GM04504 (cell line): ENCODE measurements around the gene POLR3B.
A peak's percentile ranks its signal among the peaks of the same experiment; 100 is the strongest.
"Not testable (repeated sequence)": the region's sequence is repeated elsewhere in the genome, so short reads cannot be mapped to it uniquely, and the experiment has no call there.

Experiments used
- DNase-seq: peaks from one replicate; pipeline ENCODE4 v3.0.0-alpha.2; 2012; ENCODE audit warnings: low read depth

POLR3B gene

GRCh38 chr12:106357549-106358395 is at the start of gene POLR3B:
Gene POLR3B (plus strand): TSS chr12:106357748. CDS start chr12:106357880, 132 bp downstream.
- peak; percentile 92 for DNase-seq

GRCh38 chr12:106308121-106308520 is 49.4 kb upstream of the POLR3B start:
- no peak for DNase-seq

- DNase-seq, result no peak
These were observed 48.9 kb upstream of the POLR3B start for GRCh38 chr12:106308611-106309010.

GRCh38 chr12:106309671-106310505 is 47.7 kb upstream of the POLR3B start:
- no peak for DNase-seq

- no peak for DNase-seq
These were observed 46.9 kb upstream of the POLR3B start for GRCh38 chr12:106310687-106311086.

GRCh38 chr12:106311139-106311538 is 46.4 kb upstream of the POLR3B start:
- no peak for DNase-seq

GRCh38 chr12:106313413-106313812 is 44.1 kb upstream of the POLR3B start:
- not testable (repeated sequence) for DNase-seq

GRCh38 chr12:106315523-106315922 is 42.0 kb upstream of the POLR3B start:
- DNase-seq, result no peak

GRCh38 chr12:106317406-106318082 is 40.0 kb upstream of the POLR3B start:
- no peak for DNase-seq

GRCh38 chr12:106321139-106321850 is 36.3 kb upstream of the POLR3B start:
- DNase-seq, result no peak

- no peak for DNase-seq
These were observed 34.0 kb upstream of the POLR3B start for GRCh38 chr12:106323537-106323936.

GRCh38 chr12:106327309-106327869 is 30.2 kb upstream of the POLR3B start:
- no peak for DNase-seq

- DNase-seq, result no peak
These were observed 28.8 kb upstream of the POLR3B start for GRCh38 chr12:106328735-106329134.

- DNase-seq, result no peak
These were observed 28.1 kb upstream of the POLR3B start for GRCh38 chr12:106329231-106329982.

- no peak for DNase-seq
These were observed 25.9 kb upstream of the POLR3B start for GRCh38 chr12:106331599-106331998.

GRCh38 chr12:106332536-106332935 is 25.0 kb upstream of the POLR3B start:
- no peak for DNase-seq

GRCh38 chr12:106333010-106333409 is 24.5 kb upstream of the POLR3B start:
- no peak for DNase-seq

GRCh38 chr12:106333756-106334155 is 23.8 kb upstream of the POLR3B start:
- no peak for DNase-seq

GRCh38 chr12:106341086-106341877 is 16.3 kb upstream of the POLR3B start:
- no peak for DNase-seq
